Suppressor macrophage treated with lipopolysaccharide for 4 hours (primary cell): Measurements from ENCODE around the gene LYZL4.

Experiments
- DNase-seq: peaks from one replicate; pipeline ENCODE4 v3.0.0-alpha.2; 2020

The LYZL4 gene

GRCh38 chr3:42425736-42426407, 15.5 kb upstream of the LYZL4 start:
- no peak for DNase-seq

- no peak for DNase-seq
These were observed 14.5 kb upstream of the LYZL4 start for GRCh38 chr3:42424911-42425310.

GRCh38 chr3:42421818-42422796, 11.7 kb upstream of the LYZL4 start:
- no peak for DNase-seq

DNA sequence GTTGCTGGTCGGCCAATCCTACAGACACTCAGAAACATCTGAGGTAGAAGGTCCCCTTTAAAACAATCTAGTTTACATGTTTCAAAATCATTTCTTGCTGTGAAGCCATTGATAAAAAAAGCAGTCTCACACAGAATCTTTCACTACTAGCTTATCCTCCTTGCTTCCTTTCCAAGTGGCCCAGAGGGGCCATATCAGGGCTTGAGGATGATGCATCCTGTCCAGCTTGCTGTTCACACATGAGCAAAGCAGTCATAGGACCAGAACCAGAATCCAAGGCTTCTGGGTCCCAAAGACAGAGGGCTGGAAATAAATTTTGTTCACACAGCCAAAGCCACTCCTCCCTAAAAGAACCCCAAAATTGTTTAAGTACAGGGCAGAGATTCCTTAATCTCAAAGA, 9.2 kb upstream of the LYZL4 start:
- no peak for DNase-seq

GRCh38 chr3:42412526-42413155, 2.2 kb upstream of the LYZL4 start:
- no peak for DNase-seq

- DNase-seq = no peak
These were observed 1.0 kb upstream of the LYZL4 start for GRCh38 chr3:42411429-42411828.

GRCh38 chr3:42408156-42408555, 2.3 kb downstream of the LYZL4 start:
- no peak for DNase-seq

DNA sequence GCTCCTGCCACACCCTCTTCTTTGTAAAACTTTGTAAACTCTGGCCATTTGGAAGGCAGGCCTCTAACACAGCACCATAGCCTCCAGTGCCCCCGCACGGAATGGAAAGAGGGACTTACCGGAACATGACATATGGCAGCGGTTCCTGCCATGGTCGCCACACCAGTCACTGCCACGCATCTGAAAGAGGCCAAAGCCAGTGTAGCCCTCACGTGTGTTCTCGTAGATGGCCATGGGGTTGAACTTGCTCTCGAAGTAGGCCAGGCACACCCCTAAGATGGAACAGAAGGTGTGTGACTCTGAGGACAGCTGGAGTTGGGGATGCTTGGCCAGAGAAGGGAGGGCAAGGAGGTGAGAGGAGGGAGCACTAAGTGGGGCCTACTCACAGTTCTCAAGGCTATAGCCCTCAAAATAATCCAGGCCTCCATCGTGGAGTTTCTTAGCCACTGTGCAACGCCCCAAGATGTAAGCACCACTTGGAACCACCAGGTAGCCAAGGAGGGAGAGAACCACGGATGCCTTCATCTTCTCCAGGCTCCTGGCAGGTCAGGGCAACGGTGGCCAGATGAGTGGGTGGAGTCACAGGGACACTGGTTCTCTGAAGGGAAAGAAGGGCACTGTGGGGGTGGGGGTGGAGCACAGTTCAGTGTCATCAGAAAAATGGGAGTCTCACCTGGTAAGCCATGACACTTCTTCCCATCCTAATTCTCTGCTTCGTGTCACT, 3.5 kb downstream of the LYZL4 start:
- no peak for DNase-seq

DNA sequence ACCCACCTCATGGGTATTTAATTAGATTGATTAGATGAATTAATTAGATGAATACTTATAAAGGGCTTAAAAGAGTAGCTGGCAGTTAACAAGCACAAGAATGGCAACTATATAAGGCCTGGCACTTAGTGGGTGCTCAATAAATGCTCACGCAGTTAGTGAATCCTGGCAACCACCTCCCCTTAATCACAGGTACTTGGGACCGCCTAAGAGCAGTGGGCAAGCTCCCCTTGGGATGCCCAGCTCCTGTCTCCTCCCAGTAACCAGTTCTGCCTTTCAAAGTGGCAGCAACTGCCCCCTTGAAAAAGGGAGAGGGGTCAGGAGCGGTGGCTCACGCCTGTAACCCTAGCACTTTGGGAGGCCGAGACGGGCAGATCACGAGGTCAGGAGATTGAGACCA, 4.6 kb downstream of the LYZL4 start:
- DNase-seq = no peak

DNA sequence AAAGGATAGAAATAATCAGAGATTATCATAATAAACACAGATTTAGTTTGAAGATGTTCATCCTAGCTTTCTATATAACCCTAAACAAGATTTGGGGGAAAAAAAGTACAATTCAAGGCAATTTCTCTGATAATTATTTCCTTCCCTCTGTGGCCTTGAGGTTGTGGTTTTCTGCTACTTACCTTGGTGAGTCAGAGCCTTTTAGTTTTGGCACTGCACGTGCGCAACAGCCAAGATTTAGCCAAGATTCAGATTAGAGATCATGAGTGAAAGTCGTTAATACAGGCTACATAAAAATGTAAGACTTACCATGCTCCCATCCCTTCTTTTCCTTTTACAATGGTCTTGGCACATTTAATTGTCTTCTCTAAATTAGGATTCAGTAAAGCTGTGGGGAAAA, 6.7 kb downstream of the LYZL4 start:
- no peak for DNase-seq

- no peak for DNase-seq
These were observed 7.9 kb downstream of the LYZL4 start for GRCh38 chr3:42402394-42403096.

- no peak for DNase-seq
These were observed 12.3 kb downstream of the LYZL4 start for GRCh38 chr3:42398080-42398479.

DNA sequence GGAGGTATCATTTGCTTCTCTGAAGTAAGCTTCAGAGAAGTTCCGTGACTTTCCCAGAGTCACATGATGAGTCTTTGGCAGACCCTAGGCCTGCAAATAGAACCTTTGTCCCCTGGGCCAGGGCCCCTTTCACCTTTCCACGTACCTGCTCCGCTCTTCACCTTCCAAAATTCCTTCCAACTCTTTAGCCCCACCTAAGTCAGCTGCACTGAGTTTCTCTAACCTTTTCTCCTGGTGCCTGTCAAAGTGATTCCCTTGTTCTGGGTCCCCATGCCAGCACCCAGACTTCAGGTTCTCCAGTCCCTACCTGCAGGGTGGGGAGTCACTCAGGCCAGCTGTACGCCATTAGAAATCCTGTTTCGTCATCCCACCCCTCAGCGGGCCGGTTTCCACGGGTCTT, 12.8 kb downstream of the LYZL4 start:
- DNase-seq = no peak

- no peak for DNase-seq
These were observed 15.7 kb downstream of the LYZL4 start for GRCh38 chr3:42394579-42395288.

- no peak for DNase-seq
These were observed 22.4 kb downstream of the LYZL4 start for GRCh38 chr3:42387802-42388651.

DNA sequence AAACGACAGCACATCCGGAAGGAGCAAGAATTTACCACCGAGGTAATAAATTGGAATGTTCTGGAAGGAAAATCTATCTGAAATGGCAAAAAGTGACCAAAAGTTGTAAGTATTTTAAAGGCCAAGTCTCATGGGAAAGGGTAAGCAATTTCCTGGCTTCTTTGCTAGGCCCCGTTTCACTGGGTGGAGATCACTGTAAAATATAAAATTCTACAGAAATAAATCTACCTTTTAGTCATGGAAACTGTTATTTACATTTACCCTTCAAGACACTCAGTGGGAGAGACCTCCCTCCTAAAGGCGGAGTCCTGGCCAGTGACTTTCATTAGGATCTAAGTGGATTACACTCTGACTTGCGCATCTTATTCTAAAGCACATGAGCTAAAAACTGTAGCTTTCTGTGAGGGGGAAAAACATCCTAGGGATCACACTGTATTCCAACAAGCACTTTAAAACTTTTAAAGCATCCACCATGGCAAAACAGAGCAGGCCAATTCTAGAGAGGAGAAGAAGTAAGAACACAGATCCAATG, 28.8 kb downstream of the LYZL4 start:
- no peak for DNase-seq

- DNase-seq = no peak
These were observed 32.7 kb downstream of the LYZL4 start for GRCh38 chr3:42377681-42378080.

GRCh38 chr3:42376344-42376798, 34.0 kb downstream of the LYZL4 start:
- peak; percentile 8 for DNase-seq

GRCh38 chr3:42375121-42375800, 35.1 kb downstream of the LYZL4 start:
- peak; percentile 52 for DNase-seq

GRCh38 chr3:42371776-42372175, 38.6 kb downstream of the LYZL4 start:
- no peak for DNase-seq
